Pancreas (tissue), 10 donors: ENCODE data around the gene IL17D. TPM values are rescaled to one million over a fixed set of nuclear protein-coding genes. Genes with fewer than 3 reads are reported as not detected.

Experiments used
- ATAC-seq, 4 donors: fragments of 200-7000 bp; cut with Tn5 transposase; one replicate each; pipeline versions ENCODE4 v1.8.0 to v1.9.1; 2020; ENCODE audit warnings: mild to moderate bottlenecking in 4 of 4, moderate library complexity in 4 of 4
- DNase-seq, 6 donors: peaks; one replicate each; pipeline ENCODE4 v3.0.0-alpha.2; 2020
- FAIRE-seq: peaks from 2 replicates; lab custom pipeline; 2012; peaks lifted over from hg19 to GRCh38; lab: Jason Lieb, UNC
- H3K27ac ChIP-seq, 4 donors: fragments of 200-600 bp; sonication (generic); 1 replicate in 3 of 4; 2 replicates in 1 of 4; pipeline versions ENCODE4 v1.5.0 to v1.8.0; 2020
- H3K27me3 ChIP-seq, 4 donors: fragments of 200-600 bp; one replicate each; pipeline ENCODE4 v1.8.0; 2021
- H3K36me3 ChIP-seq, 3 donors: fragments of 200-600 bp; sonication (generic) in 1 of 3; one replicate each; pipeline versions ENCODE4 v1.5.0 to v1.8.0; 2020 to 2021
- H3K4me1 ChIP-seq, 3 donors: fragments of 200-600 bp; one replicate each; pipeline ENCODE4 v1.8.0; 2021
- H3K4me3 ChIP-seq, 4 donors: fragments of 200-600 bp; sonication (generic) in 2 of 4; one replicate each; pipeline versions ENCODE4 v1.5.0 to v1.8.0; 2020 to 2021
- H3K9me3 ChIP-seq, 4 donors: fragments of 200-600 bp; one replicate each; pipeline ENCODE4 v1.8.0; 2021
- WGBS, 2 donors: extraction: QIAGEN DNeasy Blood & Tissue Kit; methylation state at CpG; one replicate each; pipeline ENCODE4 v1.1.7; 2013; 5-methylcytosine and 5-hydroxymethylcytosine counted together
- intact Hi-C, 3 donors: fragments of 100-400 bp; cut with DNase I; formaldehyde crosslinking; loops; one replicate each; pipeline versions ENCODE4 v1.11.1 to v1.14.2; 2022
- polyA plus RNA-seq, 2 donors: library from polyadenylated mRNA; stranded (reverse); fragments of 200-250 nt; gene quantifications; one replicate each; pipeline ENCODE4 v1.2.3, GENCODE V29; 2013
- total RNA-seq, 6 donors: library from RNA; stranded (reverse); fragmentation: NEBNext Ultra II Directional in 4 of 6; extraction: Animal tissue kit (Norgen Biotek cat#: 25700) in 4 of 6; gene quantifications; one replicate each; pipeline versions ENCODE4 v1.2.1 to v1.2.4, GENCODE V29; 2021 to 2023
- TF ChIP-seq, protein P1 (sequence below), 4 donors: fragments of 200-600 bp; sonication (generic) in 3 of 4; IDR thresholded peaks; one replicate each; pipeline versions ENCODE4 v1.5.0 to v1.8.0; 2021; ENCODE audit warnings: antibody characterized with exemption in 4 of 4
- donor health status: healthy with polysubstance abuse.
- donor health status: DM: no; HTN: no; CAD: no; lungs with moderate emphysema.
- donor health status: DM: no; HTN: no; CAD: no.
- donor health status: control.
- donor health status: control.
- donor health status: Bipolar disorder and iron deficiency.
- donor health status: DM: yes; HTN: yes; CAD: no.
- donor health status: DM: no; HTN: no; CAD: no.
- donor health status: DM: no; HTN: no; CAD: no.
- donor health status: DM: yes; HTN: yes; CAD: no.

Gene IL17D
- total and polyA plus RNA-seq, 8 donors, result 0.35 to 0.71 (median 0.48) TPM

DNA sequence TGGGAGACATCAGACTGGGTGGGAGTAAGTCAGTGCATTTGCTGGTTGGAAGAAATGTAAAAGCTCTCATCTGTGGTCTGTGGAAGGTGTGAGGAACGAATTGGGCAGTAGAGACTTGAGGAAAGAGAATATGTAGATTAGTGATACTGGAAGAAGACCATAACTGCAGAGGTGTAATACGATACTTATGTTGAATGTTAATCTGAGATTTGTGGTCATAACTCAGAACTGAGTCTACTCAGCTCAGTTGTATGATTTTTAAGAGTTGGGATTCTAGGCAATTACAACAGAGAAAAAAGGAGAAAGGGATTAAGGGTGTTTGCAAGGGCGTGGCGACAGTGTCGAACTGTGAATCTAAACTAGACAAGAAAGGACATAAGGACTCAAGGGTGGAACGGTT lies 3.2 kb upstream of the IL17D start:
- Histone ChIP-seq H3K27ac (no peak overlapping the region), H3K27me3 (no peaks in the 10 kb centered on the region), H3K4me3 (no peak overlapping the region), H3K36me3 (no peaks in the 10 kb centered on the region), H3K4me1 (peaks cover 0 to 9% (median 9%) of the 10 kb centered on the region in 3 donors), H3K9me3 (no peaks in the 10 kb centered on the region)
- DNase-seq, result no peak
- WGBS, 2 donors, result 88 to 94% methylated on average over 6 of the region's 6 CpGs
- no peak for ATAC-seq
- intact Hi-C loops, result no loop called here
- no peak for FAIRE-seq
- TF ChIP-seq, protein P1, sequence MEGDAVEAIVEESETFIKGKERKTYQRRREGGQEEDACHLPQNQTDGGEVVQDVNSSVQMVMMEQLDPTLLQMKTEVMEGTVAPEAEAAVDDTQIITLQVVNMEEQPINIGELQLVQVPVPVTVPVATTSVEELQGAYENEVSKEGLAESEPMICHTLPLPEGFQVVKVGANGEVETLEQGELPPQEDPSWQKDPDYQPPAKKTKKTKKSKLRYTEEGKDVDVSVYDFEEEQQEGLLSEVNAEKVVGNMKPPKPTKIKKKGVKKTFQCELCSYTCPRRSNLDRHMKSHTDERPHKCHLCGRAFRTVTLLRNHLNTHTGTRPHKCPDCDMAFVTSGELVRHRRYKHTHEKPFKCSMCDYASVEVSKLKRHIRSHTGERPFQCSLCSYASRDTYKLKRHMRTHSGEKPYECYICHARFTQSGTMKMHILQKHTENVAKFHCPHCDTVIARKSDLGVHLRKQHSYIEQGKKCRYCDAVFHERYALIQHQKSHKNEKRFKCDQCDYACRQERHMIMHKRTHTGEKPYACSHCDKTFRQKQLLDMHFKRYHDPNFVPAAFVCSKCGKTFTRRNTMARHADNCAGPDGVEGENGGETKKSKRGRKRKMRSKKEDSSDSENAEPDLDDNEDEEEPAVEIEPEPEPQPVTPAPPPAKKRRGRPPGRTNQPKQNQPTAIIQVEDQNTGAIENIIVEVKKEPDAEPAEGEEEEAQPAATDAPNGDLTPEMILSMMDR (IDR thresholded peaks at IDR 0.05), result no peak

DNA sequence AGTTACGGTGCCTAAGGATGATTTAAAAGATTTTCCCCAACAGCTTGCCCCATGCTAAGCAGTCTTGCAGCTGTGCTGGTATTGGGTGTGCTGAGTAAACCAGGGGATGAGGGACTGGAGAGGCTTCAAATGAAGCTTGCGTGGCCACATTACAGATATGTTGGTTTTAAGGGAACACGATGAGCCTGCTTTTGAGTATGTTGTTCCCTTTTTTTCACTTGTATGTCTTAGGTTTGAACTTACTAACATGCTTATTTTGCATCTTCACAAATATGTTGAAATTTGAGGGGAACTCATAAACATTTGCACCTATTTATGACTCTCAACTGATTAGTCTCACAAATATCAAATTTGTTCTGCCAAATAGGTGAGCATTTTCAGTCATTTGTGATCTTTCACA lies 2.0 kb upstream of the IL17D start:
- TF ChIP-seq, protein P1 (IDR thresholded peaks at IDR 0.05), result no peak
- no peaks in the 10 kb centered on the region for H3K9me3 ChIP-seq
- no peak for FAIRE-seq
- WGBS, 2 donors, result 98% methylated on average over 3 of the region's 3 CpGs
- H3K4me3 ChIP-seq, result no peak overlapping the region
- H3K27me3 ChIP-seq, result no peaks in the 10 kb centered on the region
- DNase-seq, result no peak
- no peaks in the 10 kb centered on the region for H3K36me3 ChIP-seq
- intact Hi-C loops, result no loop called here
- peaks cover 0 to 9% (median 9%) of the 10 kb centered on the region in 3 donors for H3K4me1 ChIP-seq
- ATAC-seq, result no peak
- H3K27ac ChIP-seq, result no peak overlapping the region

DNA sequence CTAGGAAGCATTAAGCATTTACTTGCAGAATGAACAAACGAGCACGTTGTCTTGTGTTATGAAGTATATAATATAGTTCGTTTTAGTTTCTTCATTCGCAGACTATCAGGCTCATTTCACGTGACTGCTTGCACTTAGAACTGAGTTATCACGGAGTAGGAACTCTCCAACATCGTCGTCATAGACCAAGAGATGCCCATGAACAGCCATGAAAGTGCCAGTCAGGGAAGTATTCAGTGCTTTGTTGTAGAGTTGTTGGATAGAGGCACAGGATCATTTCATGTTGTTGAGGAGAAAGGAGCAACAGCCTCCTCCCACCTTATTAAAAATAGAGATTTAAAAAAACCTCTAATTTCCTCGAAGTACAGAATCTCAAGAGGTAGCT lies 977 bp upstream of the IL17D start:
- DNase-seq (no peak), FAIRE-seq (no peak), ATAC-seq (peak in 2 of 4 donors; percentile 5 to 16)
- H3K9me3 ChIP-seq, result no peaks in the 10 kb centered on the region
- intact Hi-C loops, result no loop called here
- H3K36me3 ChIP-seq, result no peaks in the 10 kb centered on the region
- TF ChIP-seq, protein P1 (IDR thresholded peaks at IDR 0.05), result no peak
- H3K27ac ChIP-seq, result no peak overlapping the region
- no peaks in the 10 kb centered on the region for H3K27me3 ChIP-seq
- 8 to 11% methylated on average over 9 of the region's 9 CpGs for WGBS, 2 donors
- peak overlapping the region; percentile 53 to 72 (median 58) for H3K4me3 ChIP-seq
- peaks cover 0 to 9% (median 9%) of the 10 kb centered on the region in 3 donors for H3K4me1 ChIP-seq

DNA sequence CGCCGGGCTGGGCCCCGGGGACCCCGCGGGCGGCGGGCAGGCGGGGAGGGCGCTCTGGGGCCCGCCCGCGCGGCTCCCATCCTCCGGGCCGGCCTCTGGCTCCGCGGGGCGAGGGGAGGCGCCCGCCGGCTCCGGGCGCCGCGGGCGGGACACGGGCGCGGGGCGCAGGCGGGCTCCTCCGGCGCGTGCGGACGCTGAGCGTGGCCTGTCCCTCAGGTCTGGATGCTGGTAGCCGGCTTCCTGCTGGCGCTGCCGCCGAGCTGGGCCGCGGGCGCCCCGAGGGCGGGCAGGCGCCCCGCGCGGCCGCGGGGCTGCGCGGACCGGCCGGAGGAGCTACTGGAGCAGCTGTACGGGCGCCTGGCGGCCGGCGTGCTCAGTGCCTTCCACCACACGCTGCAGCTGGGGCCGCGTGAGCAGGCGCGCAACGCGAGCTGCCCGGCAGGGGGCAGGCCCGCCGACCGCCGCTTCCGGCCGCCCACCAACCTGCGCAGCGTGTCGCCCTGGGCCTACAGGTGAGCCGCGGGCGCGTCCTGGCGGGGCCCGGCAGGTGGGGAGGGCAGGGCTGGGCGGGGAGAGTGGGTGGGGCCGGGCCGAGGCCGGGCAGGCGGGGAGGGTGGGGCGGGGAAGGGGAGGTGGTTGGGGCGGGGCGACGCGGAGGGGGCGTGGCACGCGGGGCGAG lies 420 bp downstream of the IL17D start:
- H3K4me3 ChIP-seq, result peak overlapping the region in 3 of 4 donors; percentile 16 to 72 (median 54)
- 0 to 1% methylated on average over 25 to 98 of the region's 98 CpGs for WGBS, 2 donors
- H3K9me3 ChIP-seq, result no peaks in the 10 kb centered on the region
- FAIRE-seq (no peak), ATAC-seq (peak; percentile 90 to 95 (median 94)), DNase-seq (peak; percentile 87 to 97 (median 94))
- peaks cover 0 to 9% (median 9%) of the 10 kb centered on the region in 3 donors for H3K4me1 ChIP-seq
- intact Hi-C loops, result no loop called here
- no peaks in the 10 kb centered on the region for H3K36me3 ChIP-seq
- TF ChIP-seq, protein P1 (IDR thresholded peaks at IDR 0.05), result peak; percentile 43 to 52 (median 46)
- no peaks in the 10 kb centered on the region for H3K27me3 ChIP-seq
- H3K27ac ChIP-seq, result no peak overlapping the region

DNA sequence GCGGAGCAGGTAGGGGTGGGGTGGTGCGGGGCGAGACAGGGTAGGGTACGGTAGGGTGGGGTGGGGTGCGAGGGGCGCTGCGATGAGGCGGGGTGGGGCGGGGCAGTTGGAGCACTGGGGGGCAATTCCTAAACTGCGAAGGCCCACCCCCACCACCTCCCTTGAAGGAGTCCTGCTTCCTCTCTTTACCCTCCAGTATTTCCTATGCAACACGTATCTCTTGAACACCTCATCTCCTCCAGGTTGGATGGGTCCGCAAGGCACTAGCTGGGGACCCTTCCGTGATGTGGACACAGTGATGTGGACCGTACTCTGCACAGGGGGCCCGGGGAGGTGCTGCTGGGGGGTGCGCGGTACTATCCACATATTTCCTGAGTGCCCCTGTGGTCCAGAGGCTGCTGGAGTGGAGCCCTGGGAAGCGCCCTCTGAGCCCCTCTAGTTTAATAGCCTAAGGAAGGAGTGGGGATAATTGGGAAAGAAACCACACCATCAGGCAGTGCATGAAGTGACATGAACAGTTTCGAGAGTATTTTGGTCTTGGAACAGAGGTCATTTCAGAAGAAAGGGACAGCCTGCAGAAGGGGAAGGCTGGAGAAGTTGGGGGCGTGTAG lies 1.1 kb downstream of the IL17D start:
- Histone ChIP-seq H3K27ac (no peak overlapping the region), H3K9me3 (no peaks in the 10 kb centered on the region), H3K4me3 (peak overlapping the region in 3 of 4 donors; percentile 16 to 72 (median 54)), H3K27me3 (no peaks in the 10 kb centered on the region), H3K36me3 (no peaks in the 10 kb centered on the region), H3K4me1 (peaks cover 0 to 9% (median 9%) of the 10 kb centered on the region in 3 donors)
- no peak for DNase-seq
- 17 to 25% methylated on average over 13 to 20 of the region's 20 CpGs for WGBS, 2 donors
- no peak for FAIRE-seq
- ATAC-seq, result peak; percentile 11 to 39 (median 27)
- intact Hi-C loops, result no loop called here
- TF ChIP-seq, protein P1 (IDR thresholded peaks at IDR 0.05), result no peak
